Osteocyte (in vitro differentiated cells): ENCODE results near the gene PDGFA. TPM values are rescaled to one million over a fixed set of nuclear protein-coding genes. Genes with fewer than 3 reads are reported as not detected.

ENCODE experiments used
- DNase-seq: peaks from one replicate; pipeline ENCODE4 v3.0.0; 2021; ENCODE audit warnings: mixed read lengths; ENCODE audit not compliant: unreplicated experiment; ENCODE audit errors: extremely low spot score
- H3K27ac Mint-ChIP-seq: one replicate; pipeline ENCODE4 v1.8.0; 2021; ENCODE audit warnings: mild to moderate bottlenecking, mixed read lengths; ENCODE audit not compliant: unreplicated experiment
- H3K27me3 Mint-ChIP-seq: one replicate; pipeline ENCODE4 v1.8.0; 2021; ENCODE audit warnings: mixed read lengths; ENCODE audit not compliant: unreplicated experiment
- H3K36me3 Mint-ChIP-seq: one replicate; pipeline ENCODE4 v1.8.0; 2021; ENCODE audit warnings: mixed read lengths; ENCODE audit not compliant: unreplicated experiment
- H3K4me1 Mint-ChIP-seq: one replicate; pipeline ENCODE4 v1.8.0; 2021; ENCODE audit warnings: mixed read lengths; ENCODE audit not compliant: unreplicated experiment
- H3K4me3 Mint-ChIP-seq: one replicate; pipeline ENCODE4 v1.8.0; 2021; ENCODE audit warnings: mild to moderate bottlenecking, moderate library complexity, mixed read lengths; ENCODE audit not compliant: unreplicated experiment
- H3K9me3 Mint-ChIP-seq: one replicate; pipeline ENCODE4 v1.8.0; 2021; ENCODE audit warnings: mixed read lengths; ENCODE audit not compliant: unreplicated experiment
- CTCF ChIP-seq: fragments of 200-600 bp; sonication (generic); IDR thresholded peaks from 2 replicates; pipeline ENCODE4 v1.5.0; 2021; ENCODE audit warnings: antibody characterized with exemption, mild to moderate bottlenecking, moderate library complexity
- total RNA-seq: library from RNA; stranded (reverse); gene quantifications from 2 replicates; pipeline ENCODE4 v1.2.1, GENCODE V29; 2021

Gene PDGFA
- total RNA-seq, 1 donor from 2014 or later, result 93.6 TPM

GRCh38 chr7:533266-533665, 13.6 kb upstream of the PDGFA start:
- no peak overlapping the region for H3K4me3 Mint-ChIP-seq
- no peak overlapping the region for H3K27ac Mint-ChIP-seq
- no peak for DNase-seq
- H3K36me3 Mint-ChIP-seq, result no peaks in the 10 kb centered on the region
- peaks cover 4% of the 10 kb centered on the region for H3K27me3 Mint-ChIP-seq
- peaks cover 7% of the 10 kb centered on the region for H3K4me1 Mint-ChIP-seq
- H3K9me3 Mint-ChIP-seq, result no peaks in the 10 kb centered on the region
- no peak for TF ChIP-seq CTCF

- H3K27ac Mint-ChIP-seq, result no peak overlapping the region
- no peak overlapping the region for H3K4me3 Mint-ChIP-seq
- no peak for TF ChIP-seq CTCF
- H3K36me3 Mint-ChIP-seq, result no peaks in the 10 kb centered on the region
- no peak for DNase-seq
- H3K27me3 Mint-ChIP-seq, result peaks cover 4% of the 10 kb centered on the region
- H3K4me1 Mint-ChIP-seq, result peaks cover 3% of the 10 kb centered on the region
- H3K9me3 Mint-ChIP-seq, result no peaks in the 10 kb centered on the region
Measured at GRCh38 chr7:532379-533143, 12.9 kb upstream of the PDGFA start.

- H3K36me3 Mint-ChIP-seq, result no peaks in the 10 kb centered on the region
- peaks cover 2% of the 10 kb centered on the region for H3K4me1 Mint-ChIP-seq
- TF ChIP-seq CTCF, result no peak
- H3K27me3 Mint-ChIP-seq, result peaks cover 4% of the 10 kb centered on the region
- H3K9me3 Mint-ChIP-seq, result no peaks in the 10 kb centered on the region
- H3K27ac Mint-ChIP-seq, result no peak overlapping the region
- H3K4me3 Mint-ChIP-seq, result no peak overlapping the region
- DNase-seq, result no peak
Measured at GRCh38 chr7:531777-532176, 12.1 kb upstream of the PDGFA start.

GRCh38 chr7:528451-528850, 8.8 kb upstream of the PDGFA start:
- Mint-ChIP-seq H3K27ac (no peak overlapping the region), H3K4me1 (peaks cover 6% of the 10 kb centered on the region), H3K4me3 (no peak overlapping the region), H3K9me3 (no peaks in the 10 kb centered on the region), H3K36me3 (no peaks in the 10 kb centered on the region), H3K27me3 (peaks cover 4% of the 10 kb centered on the region)
- TF ChIP-seq CTCF, result no peak
- no peak for DNase-seq

GRCh38 chr7:527723-528122, 8.1 kb upstream of the PDGFA start:
- no peak overlapping the region for H3K4me3 Mint-ChIP-seq
- TF ChIP-seq CTCF, result no peak
- H3K36me3 Mint-ChIP-seq, result no peaks in the 10 kb centered on the region
- no peak overlapping the region for H3K27ac Mint-ChIP-seq
- peaks cover 6% of the 10 kb centered on the region for H3K4me1 Mint-ChIP-seq
- no peaks in the 10 kb centered on the region for H3K9me3 Mint-ChIP-seq
- peaks cover 4% of the 10 kb centered on the region for H3K27me3 Mint-ChIP-seq
- DNase-seq, result no peak
